Endothelial cell of umbilical vein (primary cell): ENCODE data around the gene TEX38. TPM values are rescaled to one million over a fixed set of nuclear protein-coding genes. Genes with fewer than 3 reads are reported as not detected.
"Not testable (repeated sequence)": the region's sequence is repeated elsewhere in the genome, so short reads cannot be mapped to it uniquely, and the experiment has no call there.

Experiments
- BruUV-seq: library from RNA; stranded (reverse); fragments of 400-500 nt; replicated peaks from 2 replicates; lab custom pipeline; 2021; lab: Mats Ljungman, UMichigan
- CTCF ChIA-PET: fragments of 300-600, 350-600 bp; sonication (Branson Sonifier 250); formaldehyde crosslinking; loops from one replicate; lab custom pipeline; 2021; ENCODE audit warnings: antibody characterized with exemption, inconsistent platforms; lab: Charles Lee
- POLR2A ChIA-PET: fragments of 300-600, 350-600 bp; sonication (Branson Sonifier 250); formaldehyde crosslinking; loops from one replicate; lab custom pipeline; 2021; ENCODE audit warnings: antibody characterized with exemption, inconsistent platforms; lab: Charles Lee
- DNase-seq: peaks from one replicate; pipeline ENCODE4 v3.0.0-alpha.2; 2011; ENCODE audit warnings: low read depth, low spot score
- FAIRE-seq: peaks from 2 replicates; lab custom pipeline; 2011; peaks lifted over from hg19 to GRCh38; lab: Jason Lieb, UNC
- H2AFZ ChIP-seq: 2 replicates; pipeline ENCODE4 v1.6.0; 2012; ENCODE audit warnings: low read depth, low read length, control low read depth, inconsistent platforms
- H3K27ac ChIP-seq: 2 replicates; pipeline ENCODE4 v1.5.1; 2011; ENCODE audit warnings: low read depth, mild to moderate bottlenecking, control low read depth, low read length, moderate library complexity; ENCODE audit not compliant: insufficient read depth
- H3K27me3 ChIP-seq, 2 experiments: 2 replicates each; pipeline versions ENCODE4 v1.6.0 to v1.6.1; 2011; ENCODE audit warnings: low read length in 2 of 2, mixed read lengths in 1 of 2; ENCODE audit not compliant: control insufficient read depth in 2 of 2, insufficient read depth in 2 of 2
- H3K36me3 ChIP-seq, 2 experiments: 2 replicates in 1 of 2; 3 replicates in 1 of 2; pipeline ENCODE4 v1.5.1; 2011; ENCODE audit warnings: low read length in 2 of 2, mild to moderate bottlenecking in 1 of 2, moderate library complexity in 1 of 2; ENCODE audit not compliant: control insufficient read depth in 2 of 2, insufficient read depth in 2 of 2; ENCODE audit errors: extremely low read depth in 1 of 2
- H3K4me1 ChIP-seq: 3 replicates; pipeline ENCODE4 v1.5.1; 2011; ENCODE audit warnings: mild to moderate bottlenecking, low read length; ENCODE audit not compliant: control insufficient read depth, insufficient read depth; ENCODE audit errors: extremely low read depth
- H3K4me2 ChIP-seq: 2 replicates; pipeline ENCODE4 v1.6.1; 2011; ENCODE audit warnings: low read length, control low read depth, mixed read lengths; ENCODE audit not compliant: insufficient read depth
- H3K4me3 ChIP-seq, 3 experiments: fragments of 200-600 bp in 1 of 3; sonication (generic), shearing (Covaris generic) in 1 of 3; replicated peaks in 1 of 3; 2 replicates each; pipeline ENCODE4 v1.5.1; 2011 to 2016; ENCODE audit warnings: control low read depth in 3 of 3, low read length in 3 of 3, mild to moderate bottlenecking in 2 of 3, inconsistent platforms in 1 of 3, low read depth in 1 of 3, moderate library complexity in 1 of 3; ENCODE audit not compliant: insufficient read depth in 1 of 3
- H3K79me2 ChIP-seq: 2 replicates; pipeline ENCODE4 v1.6.0; 2012; ENCODE audit warnings: low read length, inconsistent platforms; ENCODE audit not compliant: control insufficient read depth, insufficient read depth
- H3K9ac ChIP-seq: replicated peaks from 2 replicates; pipeline ENCODE3; 2011; ENCODE audit warnings: low read length, control low read depth; ENCODE audit not compliant: insufficient read depth; ENCODE audit errors: extremely low read depth
- H3K9me1 ChIP-seq: replicated peaks from 3 replicates; pipeline ENCODE4 v1.6.0; 2011; ENCODE audit warnings: mild to moderate bottlenecking, low read length; ENCODE audit not compliant: control insufficient read depth, insufficient read depth; ENCODE audit errors: extremely low read depth
- H3K9me3 ChIP-seq: replicated peaks from 2 replicates; pipeline ENCODE4 v1.5.1; 2012; ENCODE audit warnings: low read length, inconsistent platforms; ENCODE audit not compliant: control insufficient read depth, insufficient read depth
- H4K20me1 ChIP-seq: replicated peaks from 2 replicates; pipeline ENCODE3; 2011; ENCODE audit warnings: mild to moderate bottlenecking, low read length; ENCODE audit not compliant: control insufficient read depth, insufficient read depth; ENCODE audit errors: extremely low read depth
- EZH2 ChIP-seq: IDR thresholded peaks from 2 replicates; pipeline ENCODE4 v1.6.1; 2012; ENCODE audit warnings: borderline replicate concordance, low read depth, mild to moderate bottlenecking, moderate library complexity, low read length, inconsistent platforms; ENCODE audit not compliant: severe bottlenecking
- FOS ChIP-seq: IDR thresholded peaks from 2 replicates; pipeline ENCODE4 v1.6.1; 2011; ENCODE audit warnings: mild to moderate bottlenecking, low read length, moderate library complexity, borderline replicate concordance; ENCODE audit not compliant: insufficient read depth
- GATA2 ChIP-seq: IDR thresholded peaks from 2 replicates; pipeline ENCODE4 v1.7.0; 2011; ENCODE audit warnings: low read depth, mild to moderate bottlenecking, moderate library complexity, mixed read lengths, low read length; ENCODE audit not compliant: insufficient read length, insufficient read depth
- JUN ChIP-seq: IDR thresholded peaks from 2 replicates; pipeline ENCODE4 v1.6.1; 2011; ENCODE audit warnings: borderline replicate concordance, low read depth; ENCODE audit not compliant: insufficient read length, insufficient read depth
- MYC ChIP-seq: IDR thresholded peaks from one replicate; pipeline ENCODE4 v1.6.1; 2011; ENCODE audit warnings: mild to moderate bottlenecking, low read depth, low read length
- POLR2AphosphoS5 ChIP-seq: IDR thresholded peaks from 2 replicates; pipeline ENCODE4 v1.6.1; 2012; ENCODE audit warnings: low read depth, mild to moderate bottlenecking, control low read depth, low read length, moderate library complexity; ENCODE audit not compliant: insufficient read depth
- dilution Hi-C: fragments of 300-500 bp; cut with MboI; formaldehyde crosslinking; loops from one replicate; pipeline ENCODE4 v1.15.0; 2019; ENCODE audit warnings: low sequenced_read_pairs; ENCODE audit not compliant: extremely low pct_ligation_motif_present
- intact Hi-C: fragments of 100-400 bp; cut with micrococcal nuclease; formaldehyde crosslinking; loops from one replicate; pipeline ENCODE4 v1.10.0; 2022
- polyA plus RNA-seq, 4 experiments: library from polyadenylated mRNA; depleted of rRNA in 3 of 4; stranded (reverse) in 3 of 4; unstranded in 1 of 4; fragments of >200 nt; gene quantifications; 2 replicates each; pipeline versions ENCODE4 v1.2.1 to v1.2.3, GENCODE V29; 2011 to 2012; ENCODE audit warnings: missing spikeins in 1 of 4
- total RNA-seq: library from RNA; stranded (reverse); gene quantifications from 2 replicates; pipeline ENCODE4 v1.2.3, GENCODE V29; 2021
- TF ChIP-seq, protein P1 (sequence below): IDR thresholded peaks from 2 replicates; pipeline ENCODE4 v1.6.1; 2011; ENCODE audit not compliant: insufficient read depth, insufficient read length
- TF ChIP-seq, protein P2 (sequence below), 2 donors: IDR thresholded peaks; 1 replicate in 1 of 2; 2 replicates in 1 of 2; pipeline ENCODE4 v1.5.1; 2011; ENCODE audit warnings: low read length in 2 of 2, mild to moderate bottlenecking in 2 of 2, moderate library complexity in 2 of 2, control low read depth in 1 of 2, inconsistent platforms in 1 of 2, low read depth in 1 of 2; ENCODE audit not compliant: insufficient read depth in 1 of 2; ENCODE audit errors: extremely low read depth in 1 of 2

The TEX38 gene
- total and polyA plus RNA-seq, 2 donors (not counting 3 experiments of a cell fraction or from before 2014, with no cell fraction given): not detected

DNA sequence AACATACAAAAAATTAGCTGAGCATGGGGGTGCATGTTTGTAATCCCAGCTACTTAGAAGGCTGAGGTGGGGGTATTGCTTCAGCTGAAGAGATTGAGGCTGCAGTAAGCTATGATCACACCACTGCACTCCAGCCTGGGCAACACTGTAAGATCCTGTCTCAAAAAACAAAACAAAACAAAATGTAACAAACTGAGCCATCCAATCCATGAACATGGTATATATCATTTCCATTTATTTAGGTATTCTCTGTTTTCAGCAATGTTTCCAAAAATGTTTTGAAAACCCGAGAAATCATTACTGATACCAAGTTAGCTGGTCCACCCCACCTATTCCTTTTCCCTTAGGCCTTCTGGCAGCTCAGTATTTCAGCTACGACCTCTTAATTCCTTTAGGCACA, 21.9 kb upstream of the TEX38 start:
- H3K9me3 ChIP-seq: no peaks in the 10 kb centered on the region
- ChIA-PET CTCF (no interaction called here), POLR2A (no interaction called here)
- H4K20me1 ChIP-seq: no peaks in the 10 kb centered on the region
- H3K9me1 ChIP-seq: no peaks in the 10 kb centered on the region
- peaks cover 2 to 4% of the 10 kb centered on the region in 2 experiments for H3K36me3 ChIP-seq
- DNase-seq: no peak
- dilution Hi-C loops (no loop called here), intact Hi-C loops (no loop called here)
- H2AFZ ChIP-seq: no peak overlapping the region
- no TSS peak for BruUV-seq
- H3K9ac ChIP-seq: no peak overlapping the region
- TF ChIP-seq FOS (no peak), MYC (no peak), POLR2AphosphoS5 (no peak), JUN (no peak)
- TF ChIP-seq, protein P1, sequence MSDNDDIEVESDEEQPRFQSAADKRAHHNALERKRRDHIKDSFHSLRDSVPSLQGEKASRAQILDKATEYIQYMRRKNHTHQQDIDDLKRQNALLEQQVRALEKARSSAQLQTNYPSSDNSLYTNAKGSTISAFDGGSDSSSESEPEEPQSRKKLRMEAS: no peak
- no peaks in the 10 kb centered on the region for H3K27me3 ChIP-seq
- no peaks in the 10 kb centered on the region for H3K4me1 ChIP-seq
- no peak overlapping the region for H3K4me3 ChIP-seq
- no peak overlapping the region for H3K27ac ChIP-seq
- H3K4me2 ChIP-seq: no peak overlapping the region
- H3K79me2 ChIP-seq: no peaks in the 10 kb centered on the region
- no peak for FAIRE-seq

DNA sequence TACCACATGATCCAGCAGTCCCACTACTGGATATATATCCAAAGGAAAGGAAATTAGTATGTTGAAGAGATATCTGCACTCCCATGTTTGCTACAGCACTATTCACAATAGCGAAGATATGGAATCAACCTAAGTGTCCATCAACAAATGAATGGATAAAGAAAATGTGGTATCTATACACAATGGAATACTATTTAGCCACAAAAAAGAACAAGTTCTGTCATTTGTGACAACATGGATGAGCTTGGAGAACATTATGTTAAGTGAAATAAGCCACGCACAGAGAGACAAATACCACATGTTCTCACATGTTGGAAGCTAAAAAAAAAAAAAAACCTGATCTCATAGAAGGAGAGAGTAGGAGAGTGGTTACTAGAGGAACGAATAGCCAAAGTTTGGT, 21.2 kb upstream of the TEX38 start:
- intact Hi-C loops: no loop called here
- Histone ChIP-seq H3K9me3 (no peaks in the 10 kb centered on the region), H3K27me3 (no peaks in the 10 kb centered on the region), H2AFZ (no peak overlapping the region), H3K4me2 (no peak overlapping the region), H3K36me3 (peaks cover 2 to 4% of the 10 kb centered on the region in 2 experiments), H4K20me1 (no peaks in the 10 kb centered on the region), H3K9me1 (no peaks in the 10 kb centered on the region), H3K4me1 (no peaks in the 10 kb centered on the region), H3K79me2 (no peaks in the 10 kb centered on the region), H3K9ac (no peak overlapping the region), H3K27ac (no peak overlapping the region), H3K4me3 (no peak overlapping the region)
- BruUV-seq: no TSS peak
- ChIA-PET CTCF (no interaction called here), POLR2A (interaction anchor here (0.6 kb wide), 1 partner anchor 23 kb away, joined by 4 read pairs; no protein-coding TSS in a partner anchor)
- DNase-seq: no peak
- TF ChIP-seq POLR2AphosphoS5: no peak
- TF ChIP-seq, protein P2, sequence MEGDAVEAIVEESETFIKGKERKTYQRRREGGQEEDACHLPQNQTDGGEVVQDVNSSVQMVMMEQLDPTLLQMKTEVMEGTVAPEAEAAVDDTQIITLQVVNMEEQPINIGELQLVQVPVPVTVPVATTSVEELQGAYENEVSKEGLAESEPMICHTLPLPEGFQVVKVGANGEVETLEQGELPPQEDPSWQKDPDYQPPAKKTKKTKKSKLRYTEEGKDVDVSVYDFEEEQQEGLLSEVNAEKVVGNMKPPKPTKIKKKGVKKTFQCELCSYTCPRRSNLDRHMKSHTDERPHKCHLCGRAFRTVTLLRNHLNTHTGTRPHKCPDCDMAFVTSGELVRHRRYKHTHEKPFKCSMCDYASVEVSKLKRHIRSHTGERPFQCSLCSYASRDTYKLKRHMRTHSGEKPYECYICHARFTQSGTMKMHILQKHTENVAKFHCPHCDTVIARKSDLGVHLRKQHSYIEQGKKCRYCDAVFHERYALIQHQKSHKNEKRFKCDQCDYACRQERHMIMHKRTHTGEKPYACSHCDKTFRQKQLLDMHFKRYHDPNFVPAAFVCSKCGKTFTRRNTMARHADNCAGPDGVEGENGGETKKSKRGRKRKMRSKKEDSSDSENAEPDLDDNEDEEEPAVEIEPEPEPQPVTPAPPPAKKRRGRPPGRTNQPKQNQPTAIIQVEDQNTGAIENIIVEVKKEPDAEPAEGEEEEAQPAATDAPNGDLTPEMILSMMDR (IDR thresholded peaks at IDR 0.05; ENCODE audit: extremely low read depth in 1 of 2, insufficient read depth in 1 of 2, low read depth in 1 of 2, low read length in 2 of 2): no peak
- TF ChIP-seq FOS: no peak
- TF ChIP-seq, protein P1: no peak
- TF ChIP-seq GATA2: no peak
- no peak for TF ChIP-seq EZH2
- no peak for TF ChIP-seq JUN
- no peak for FAIRE-seq
- dilution Hi-C loops: no loop called here

DNA sequence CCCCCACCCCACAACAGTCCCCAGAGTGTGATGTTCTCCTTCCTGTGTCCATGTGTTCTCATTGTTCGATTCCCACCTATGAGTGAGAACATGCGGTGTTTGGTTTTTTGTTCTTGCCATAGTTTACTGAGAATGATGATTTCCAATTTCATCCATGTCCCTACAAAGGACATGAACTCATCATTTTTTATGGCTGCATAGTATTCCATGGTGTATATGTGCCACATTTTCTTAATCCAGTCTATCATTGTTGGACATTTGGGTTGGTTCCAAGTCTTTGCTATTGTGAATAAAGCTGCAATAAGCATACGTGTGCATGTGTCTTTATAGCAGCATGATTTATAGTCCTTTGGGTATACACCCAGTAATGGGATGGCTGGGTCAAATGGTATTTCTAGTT, 20.5 kb upstream of the TEX38 start:
- H3K4me3 ChIP-seq, H3K27ac ChIP-seq, BruUV-seq, CTCF ChIA-PET, H3K9me3 ChIP-seq, dilution Hi-C loops, FAIRE-seq, H3K9ac ChIP-seq, H3K4me1 ChIP-seq, H3K36me3 ChIP-seq, intact Hi-C loops, H3K27me3 ChIP-seq, H2AFZ ChIP-seq, H3K79me2 ChIP-seq, DNase-seq, H3K9me1 ChIP-seq, H3K4me2 ChIP-seq, H4K20me1 ChIP-seq: not testable (repeated sequence)
- POLR2A ChIA-PET: interaction anchor here (0.6 kb wide), 1 partner anchor 22 kb away, joined by 4 read pairs; no protein-coding TSS in a partner anchor
